HG03045 (cell line): ENCODE measurements around the gene GUCY2D.
"Not testable (repeated sequence)": the region's sequence is repeated elsewhere in the genome, so short reads cannot be mapped to it uniquely, and the experiment has no call there.

Experiments
- ATAC-seq: cut with Tn5 transposase; IDR thresholded peaks from one replicate; pipeline ENCODE4 v1.9.1; 2021; ENCODE audit warnings: mild to moderate bottlenecking, moderate library complexity; ENCODE audit not compliant: unreplicated experiment

The GUCY2D gene

DNA sequence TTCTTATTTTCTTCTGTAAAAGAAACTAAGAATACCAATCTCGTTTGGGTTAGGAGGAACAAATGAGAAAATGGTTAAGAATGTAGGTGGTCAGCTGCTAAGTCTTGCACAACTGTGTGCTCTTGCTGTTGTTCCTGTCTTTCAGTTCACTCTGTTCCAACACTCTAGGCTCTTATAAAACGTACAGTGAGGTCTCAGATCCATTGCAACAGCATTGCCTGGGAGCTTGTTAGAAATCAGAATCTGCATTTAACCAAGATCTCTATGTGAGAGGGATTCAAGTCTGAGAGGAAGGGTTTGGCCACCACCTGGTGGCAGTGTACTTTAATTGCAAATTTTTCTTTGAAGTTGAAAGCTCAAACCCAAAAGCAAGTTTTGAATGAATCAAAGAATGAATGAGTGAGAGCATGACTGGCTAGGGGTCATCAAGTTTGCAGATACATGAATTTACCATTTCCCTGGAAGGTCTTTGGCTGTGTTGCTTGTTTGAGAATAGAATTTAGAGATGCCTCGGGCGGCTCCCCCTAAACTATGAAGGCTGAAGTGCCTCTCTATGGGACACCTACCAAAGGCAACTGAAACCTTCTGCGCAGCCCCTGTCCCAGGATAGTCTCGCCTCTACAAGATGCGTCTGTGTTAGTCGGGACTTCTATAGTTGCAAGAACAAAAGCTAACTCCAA lies 39.0 kb downstream of the GUCY2D start:
- no peak for ATAC-seq

DNA sequence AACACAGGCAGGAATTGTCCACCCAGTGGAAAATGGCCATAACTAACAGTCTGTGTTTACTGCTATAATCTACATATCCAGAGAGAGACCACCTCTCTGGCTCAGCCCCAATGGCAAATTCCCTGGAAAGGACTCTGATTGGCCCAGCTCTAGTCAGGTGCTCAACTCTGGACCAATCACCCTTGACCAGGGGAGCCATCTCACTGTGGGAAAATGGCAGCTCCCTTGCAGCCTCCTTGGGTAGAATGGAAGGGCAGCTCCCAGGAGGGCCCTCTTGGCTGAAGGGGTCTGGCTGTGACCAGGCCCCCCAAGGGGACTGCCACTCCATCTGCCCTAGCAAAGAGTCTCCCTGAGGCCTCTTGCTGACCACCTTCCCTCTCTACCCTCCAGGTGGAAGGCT lies 39.6 kb downstream of the GUCY2D start:
- ATAC-seq = no peak

DNA sequence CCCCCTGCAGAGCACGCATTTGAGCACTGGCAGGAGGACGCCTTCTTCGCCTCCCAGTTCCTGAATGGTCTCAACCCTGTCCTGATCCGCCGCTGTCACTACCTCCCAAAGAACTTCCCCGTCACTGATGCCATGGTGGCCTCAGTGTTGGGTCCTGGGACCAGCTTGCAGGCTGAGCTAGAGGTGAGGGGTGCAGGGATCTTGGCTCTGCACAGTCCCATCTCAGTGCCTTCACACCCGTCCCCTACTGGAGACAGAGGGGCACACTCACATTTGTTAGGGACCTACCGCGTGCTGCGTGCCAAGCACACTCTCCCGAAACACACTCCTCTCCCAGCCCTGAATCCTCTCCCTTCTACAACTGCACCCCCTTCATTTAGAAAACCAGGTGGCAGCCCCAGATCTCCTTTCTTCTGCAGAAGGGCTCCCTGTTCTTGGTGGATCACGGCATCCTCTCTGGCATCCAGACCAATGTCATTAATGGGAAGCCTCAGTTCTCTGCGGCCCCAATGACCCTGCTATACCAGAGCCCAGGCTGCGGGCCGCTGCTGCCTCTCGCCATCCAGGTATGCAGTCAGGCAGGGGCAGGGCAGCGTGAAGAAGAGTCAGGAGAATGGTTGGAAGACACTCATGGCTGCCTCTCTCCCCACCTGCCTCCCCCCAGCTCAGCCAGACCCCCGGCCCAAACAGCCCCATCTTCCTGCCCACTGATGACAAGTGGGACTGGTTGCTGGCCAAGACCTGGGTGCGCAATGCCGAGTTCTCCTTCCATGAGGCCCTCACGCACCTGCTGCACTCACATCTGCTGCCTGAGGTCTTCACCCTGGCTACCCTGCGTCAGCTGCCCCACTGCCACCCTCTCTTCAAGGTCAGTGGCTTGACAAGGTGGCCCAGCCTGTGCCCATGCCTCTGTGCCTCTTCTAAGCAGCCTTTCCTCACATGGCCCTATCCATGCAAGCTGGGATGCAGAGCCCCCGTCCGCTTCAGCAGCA lies 42.7 kb downstream of the GUCY2D start:
- no peak for ATAC-seq

DNA sequence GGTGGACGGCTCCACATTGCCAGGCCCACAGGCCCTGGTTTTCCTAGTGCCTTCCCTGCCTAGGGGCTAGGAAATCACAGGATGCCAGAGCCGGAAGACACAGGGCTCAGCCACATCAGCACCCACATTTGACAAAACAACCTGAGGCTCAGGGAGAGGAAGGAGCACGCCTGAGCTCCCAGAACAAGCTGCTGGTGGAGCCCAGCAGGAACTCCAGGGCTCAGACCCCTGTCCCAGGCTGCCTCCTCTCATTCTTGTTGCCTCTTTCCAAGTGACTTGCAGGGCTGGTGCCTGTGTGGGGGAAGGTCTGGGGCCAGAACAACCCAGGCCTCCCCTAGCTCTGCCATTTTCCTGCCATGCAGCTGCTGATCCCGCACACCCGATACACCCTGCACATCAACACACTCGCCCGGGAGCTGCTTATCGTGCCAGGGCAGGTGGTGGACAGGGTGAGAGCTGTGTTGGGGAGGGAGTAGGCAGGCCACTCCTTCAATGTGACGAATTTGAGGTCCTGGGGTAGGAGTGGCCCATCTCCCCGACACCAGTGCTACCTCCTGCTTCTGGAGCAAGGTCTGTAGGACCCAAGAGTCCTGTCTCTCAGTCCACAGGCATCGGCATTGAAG lies 44.0 kb downstream of the GUCY2D start:
- no peak for ATAC-seq

DNA sequence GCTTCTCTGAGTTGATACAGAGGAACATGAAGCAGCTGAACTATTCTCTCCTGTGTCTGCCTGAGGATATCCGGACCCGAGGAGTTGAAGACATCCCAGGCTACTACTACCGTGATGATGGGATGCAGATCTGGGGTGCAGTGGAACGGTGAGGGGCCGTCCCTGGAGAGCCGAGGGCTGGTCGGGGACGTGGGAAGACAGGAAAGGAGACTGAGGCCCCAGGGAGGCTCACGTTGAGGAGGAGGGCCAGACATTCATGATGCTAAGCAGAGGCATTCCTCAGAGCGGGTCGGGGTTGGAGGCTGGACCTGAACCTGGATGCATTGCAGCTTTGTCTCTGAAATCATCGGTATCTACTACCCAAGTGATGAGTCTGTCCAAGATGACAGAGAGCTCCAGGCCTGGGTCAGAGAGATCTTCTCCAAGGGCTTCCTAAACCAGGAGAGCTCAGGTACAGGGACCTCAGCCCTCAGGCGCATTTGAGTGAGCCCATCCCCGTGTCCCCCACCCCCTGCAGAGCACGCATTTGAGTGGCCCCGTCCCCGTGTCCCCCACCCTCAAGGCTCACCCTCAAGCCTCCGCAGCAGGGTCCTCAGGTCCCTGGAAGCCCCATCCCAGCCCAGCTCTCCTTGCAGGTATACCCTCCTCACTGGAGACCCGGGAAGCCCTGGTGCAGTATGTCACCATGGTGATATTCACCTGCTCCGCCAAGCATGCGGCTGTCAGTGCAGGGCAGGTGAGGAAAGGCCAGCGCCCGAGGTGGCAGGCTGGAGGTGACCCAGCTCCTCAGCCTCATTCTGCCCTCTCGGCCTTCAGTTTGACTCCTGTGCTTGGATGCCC lies 44.7 kb downstream of the GUCY2D start:
- no peak for ATAC-seq

DNA sequence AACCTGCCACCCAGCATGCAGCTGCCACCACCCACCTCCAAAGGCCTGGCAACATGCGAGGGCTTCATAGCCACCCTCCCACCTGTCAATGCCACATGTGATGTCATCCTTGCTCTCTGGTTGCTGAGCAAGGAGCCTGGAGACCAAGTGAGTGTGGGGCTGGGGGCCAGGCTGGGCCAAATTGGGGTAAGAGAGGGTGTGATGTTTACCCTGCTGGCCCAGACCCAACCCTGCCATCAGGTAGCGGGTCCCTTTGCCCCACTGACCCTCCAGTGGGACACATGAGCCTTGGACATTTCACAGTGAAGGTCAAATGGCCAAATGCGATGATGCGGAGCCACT lies 45.3 kb downstream of the GUCY2D start:
- ATAC-seq = no peak

DNA sequence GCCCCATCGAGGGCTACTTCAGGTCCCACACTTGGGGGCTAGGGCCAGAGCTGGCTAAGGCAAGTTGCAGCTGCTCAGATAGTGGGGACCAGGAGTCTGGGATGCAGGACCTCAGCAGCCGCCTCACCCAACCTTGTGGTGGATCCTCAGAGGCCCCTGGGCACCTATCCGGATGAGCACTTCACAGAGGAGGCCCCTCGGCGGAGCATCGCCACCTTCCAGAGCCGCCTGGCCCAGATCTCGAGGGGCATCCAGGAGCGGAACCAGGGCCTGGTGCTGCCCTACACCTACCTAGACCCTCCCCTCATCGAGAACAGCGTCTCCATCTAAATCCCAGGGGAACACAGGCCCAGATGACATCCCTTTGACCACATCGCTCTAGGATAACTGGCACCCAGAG lies 45.8 kb downstream of the GUCY2D start:
- ATAC-seq = no peak

DNA sequence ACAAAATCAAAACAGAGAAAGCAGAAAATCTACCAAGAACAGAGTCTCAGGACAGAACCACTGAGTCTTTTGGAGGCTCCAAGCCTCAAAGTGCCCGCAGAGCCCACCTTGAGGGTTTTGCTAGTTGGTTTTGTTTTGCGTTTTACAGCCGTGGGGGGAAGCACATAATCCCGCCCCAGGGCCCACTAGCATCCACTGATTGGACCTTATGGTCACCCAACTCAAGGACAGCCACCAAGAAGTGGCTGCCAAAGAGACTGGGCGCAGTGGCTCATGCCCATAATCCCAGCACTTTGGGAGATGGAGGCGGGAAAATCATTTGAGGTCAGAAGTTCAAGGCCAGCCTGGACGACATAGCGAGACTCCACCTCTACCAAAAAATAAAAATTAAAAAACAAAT lies 46.3 kb downstream of the GUCY2D start:
- no peak for ATAC-seq

DNA sequence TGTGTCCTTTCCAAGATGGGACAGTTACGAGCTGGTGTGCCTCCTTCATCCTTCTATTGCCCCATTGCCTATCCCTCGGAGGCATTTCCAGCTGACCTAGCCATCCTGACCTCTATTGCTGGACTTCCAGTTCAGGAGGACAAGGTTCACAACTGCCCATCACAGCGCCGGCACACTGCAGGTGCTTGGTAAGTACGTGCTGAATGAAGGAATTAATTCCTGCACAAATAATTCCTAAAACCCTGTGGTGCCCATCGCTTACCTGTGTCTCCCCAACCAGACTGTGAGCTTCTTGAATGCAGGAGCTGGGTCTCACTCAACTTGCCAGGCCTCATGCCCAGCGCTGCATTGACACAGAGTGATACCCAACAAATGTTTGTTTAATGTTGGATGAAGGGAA lies 49.4 kb downstream of the GUCY2D start:
- no peak for ATAC-seq

DNA sequence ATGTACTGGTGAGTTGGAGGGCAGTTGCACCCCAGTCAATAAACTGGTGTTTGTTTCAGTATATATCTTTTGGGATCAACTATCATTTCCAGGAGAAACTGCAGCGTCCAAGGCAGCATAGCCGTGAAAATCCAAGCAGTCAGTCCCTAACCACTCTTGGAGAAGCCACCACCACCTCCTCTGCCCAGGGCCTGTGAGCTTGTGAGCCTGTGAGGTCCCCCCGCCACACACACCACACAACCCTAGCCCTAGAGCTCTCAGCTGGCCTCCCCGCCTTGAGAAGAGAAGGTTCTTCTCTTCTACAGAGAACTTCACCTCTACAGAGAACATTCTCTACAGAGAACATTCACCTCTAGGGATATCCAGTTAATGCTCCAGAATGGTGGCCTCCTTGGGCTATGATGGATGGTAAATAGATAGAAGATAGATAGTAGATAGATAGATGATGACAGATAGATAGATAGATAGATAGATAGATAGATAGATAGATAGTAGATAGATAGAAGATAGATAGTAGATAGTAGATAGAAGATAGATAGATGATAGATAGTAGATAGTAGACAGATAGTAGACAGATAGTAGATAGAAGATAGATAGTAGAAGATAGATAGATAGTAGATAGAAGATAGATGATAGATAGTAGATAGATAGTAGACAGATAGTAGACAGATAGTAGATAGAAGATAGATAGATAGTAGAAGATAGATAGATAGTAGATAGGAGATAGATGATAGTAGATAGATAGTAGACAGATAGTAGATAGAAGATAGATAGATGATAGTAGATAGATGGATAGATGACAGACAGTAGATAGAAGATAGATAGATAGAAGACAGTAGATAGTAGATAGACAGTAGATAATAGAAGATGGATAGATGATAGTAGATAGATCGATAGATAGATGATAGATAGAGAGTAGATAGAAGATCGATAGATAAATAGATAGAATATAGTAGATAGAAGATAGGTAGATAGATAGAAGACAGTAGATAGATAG lies 50.1 kb downstream of the GUCY2D start:
- no peak for ATAC-seq

DNA sequence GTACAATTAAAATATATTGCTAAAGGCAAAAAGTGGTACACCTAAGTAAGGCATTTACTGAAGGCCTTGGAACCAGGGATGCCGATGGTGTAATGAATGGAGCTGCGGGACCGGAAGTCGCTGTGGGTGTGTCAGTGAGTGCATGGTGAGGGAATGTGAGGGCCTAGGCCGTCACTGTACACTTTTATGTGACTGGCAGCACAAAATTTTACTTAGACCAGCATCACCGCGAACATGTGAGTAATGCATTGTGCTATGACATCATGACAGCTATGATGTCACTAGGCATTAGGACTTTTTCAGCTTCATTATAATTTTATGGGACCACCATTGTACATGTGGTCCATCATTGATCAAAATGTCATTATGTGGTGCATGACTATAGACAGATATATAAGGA lies 51.2 kb downstream of the GUCY2D start:
- ATAC-seq = no peak

DNA sequence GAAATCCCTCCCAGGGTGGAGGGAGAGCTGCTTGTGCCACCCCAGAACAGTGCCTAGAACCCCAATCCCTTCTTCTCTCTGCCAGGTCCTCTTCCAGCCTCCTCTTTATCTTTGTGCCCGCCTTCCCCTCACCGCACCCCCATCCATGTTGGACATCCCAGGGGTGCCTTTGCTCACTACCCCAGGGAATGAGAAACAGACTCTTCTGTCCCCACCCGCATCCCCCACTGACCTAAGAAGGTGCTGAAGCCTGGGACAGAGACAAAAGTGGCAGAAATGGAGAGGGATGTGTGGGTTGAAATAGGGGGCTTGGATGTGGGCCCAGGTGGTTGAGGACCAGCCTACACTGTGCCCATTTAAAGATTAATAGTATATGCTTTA lies 53.4 kb downstream of the GUCY2D start:
- no peak for ATAC-seq

DNA sequence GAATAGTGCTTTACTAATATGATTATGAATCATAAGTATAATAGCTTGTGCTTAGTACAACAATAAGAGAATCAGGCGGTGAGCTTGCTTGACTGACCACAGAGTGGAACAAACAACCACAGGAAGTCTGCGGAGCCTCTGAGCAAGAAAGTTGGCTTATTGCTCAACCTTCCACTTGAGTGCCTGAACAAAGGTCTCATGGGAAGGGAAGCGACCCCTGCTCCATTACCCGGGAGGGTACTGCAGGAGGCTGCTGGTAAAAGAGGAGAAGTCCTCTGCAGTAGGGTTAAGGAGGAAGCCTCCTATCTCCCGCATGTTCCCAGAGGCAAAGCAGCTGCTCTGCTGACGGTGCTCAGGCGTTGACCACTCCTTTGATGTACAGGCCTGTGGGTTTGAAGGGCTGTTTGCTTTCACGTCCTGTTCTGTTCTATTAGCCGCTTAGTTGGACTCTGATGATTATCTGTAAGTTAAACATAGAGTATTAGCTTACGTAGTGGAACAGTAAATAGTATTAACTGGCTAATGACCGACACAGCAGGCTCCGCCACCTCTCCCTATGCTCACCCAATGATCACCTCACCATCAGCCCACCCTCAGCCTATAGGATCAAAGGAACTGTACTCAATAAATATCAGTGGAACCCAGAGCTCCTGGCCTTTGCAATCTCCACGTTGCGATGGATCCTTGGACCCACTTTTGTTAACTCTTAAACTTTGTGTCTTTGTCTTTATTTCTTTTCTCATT lies 54.0 kb downstream of the GUCY2D start:
- no peak for ATAC-seq

DNA sequence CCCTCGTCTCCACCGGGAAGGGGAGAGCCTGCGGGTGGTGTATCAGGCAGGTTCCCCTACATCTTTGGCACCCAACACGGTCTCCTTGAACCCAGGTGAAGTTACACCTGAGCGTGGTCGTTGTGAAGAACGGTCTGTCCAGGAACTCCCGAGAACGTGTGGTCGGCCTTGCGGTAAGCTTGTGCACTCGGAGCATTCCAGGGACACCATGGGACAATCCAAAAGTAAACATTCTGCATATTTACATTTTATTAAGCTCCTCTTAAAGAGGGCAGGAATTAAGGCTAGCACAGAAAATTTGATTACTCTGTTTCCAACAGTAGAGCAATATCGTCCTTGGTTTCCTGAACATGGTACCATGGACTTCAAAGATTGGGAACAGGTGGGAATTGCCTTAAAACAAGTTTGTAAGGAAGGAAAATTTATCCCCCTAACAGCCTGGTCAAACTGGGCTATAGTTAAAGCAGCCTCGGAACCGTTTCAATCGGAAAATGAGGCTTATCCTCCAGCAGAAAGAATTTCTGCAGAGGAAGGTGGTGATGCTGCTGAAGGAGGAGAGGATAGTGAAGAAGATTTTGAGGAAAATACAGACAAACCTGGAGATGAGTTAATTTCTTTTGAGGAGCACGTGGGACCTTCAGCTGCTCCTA lies 54.7 kb downstream of the GUCY2D start:
- no peak for ATAC-seq

DNA sequence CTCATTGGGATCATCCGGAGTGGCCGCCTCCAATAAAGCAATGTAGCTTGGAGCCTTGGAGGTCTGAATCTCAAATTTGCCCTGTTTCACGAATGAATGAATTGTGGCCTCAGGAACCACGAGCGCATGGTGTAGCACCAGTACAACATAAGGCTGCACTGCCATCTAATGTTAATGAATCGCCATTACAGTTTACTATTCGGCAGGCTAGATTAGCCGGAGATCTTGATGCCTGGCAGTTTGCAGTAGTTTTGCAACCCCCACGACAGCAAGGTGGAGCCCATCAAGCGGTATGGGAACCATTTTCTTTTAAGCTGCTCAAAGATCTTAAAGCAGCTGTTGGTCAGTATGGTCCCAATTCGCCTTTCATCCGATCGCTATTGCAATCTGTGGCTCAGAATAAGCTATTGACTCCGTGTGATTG lies 55.3 kb downstream of the GUCY2D start:
- ATAC-seq = no peak

DNA sequence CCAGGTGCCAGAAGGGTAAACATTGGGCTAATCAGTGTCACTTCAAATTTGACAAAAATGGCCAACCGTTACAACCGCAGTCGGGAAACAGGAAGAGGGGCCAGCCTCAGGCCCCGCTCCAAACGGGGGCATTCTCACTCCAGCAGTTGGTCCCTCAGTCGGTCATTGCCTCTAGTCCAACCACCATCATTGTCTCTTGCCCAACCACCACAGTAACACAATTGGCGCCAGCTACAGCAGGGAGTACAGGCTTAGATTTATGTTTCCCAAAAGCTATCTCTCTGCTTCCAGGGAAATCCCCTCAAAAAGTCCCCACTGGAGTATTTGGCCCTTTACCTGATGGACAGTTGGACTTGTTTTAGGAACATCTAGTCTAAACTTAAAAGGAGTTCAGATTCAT lies 56.7 kb downstream of the GUCY2D start:
- ATAC-seq = no peak

DNA sequence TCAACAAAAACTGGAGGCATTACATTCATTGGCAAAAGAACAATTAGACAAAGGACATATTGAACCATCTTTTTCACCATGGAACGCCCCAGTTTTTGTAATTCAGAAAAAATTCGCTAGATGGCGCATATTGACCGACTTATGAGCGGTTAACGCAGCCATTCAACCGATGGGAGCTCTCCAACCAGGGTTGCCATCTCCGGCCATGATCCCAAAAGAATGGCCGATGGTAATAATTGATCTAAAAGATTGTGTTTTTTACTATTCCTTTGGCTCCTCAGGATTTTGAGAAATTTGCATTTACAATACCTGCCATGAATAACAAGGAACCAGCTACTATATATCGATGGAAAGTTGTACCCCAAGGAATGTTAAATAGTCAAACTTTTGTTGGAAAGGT lies 57.9 kb downstream of the GUCY2D start:
- no peak for ATAC-seq

DNA sequence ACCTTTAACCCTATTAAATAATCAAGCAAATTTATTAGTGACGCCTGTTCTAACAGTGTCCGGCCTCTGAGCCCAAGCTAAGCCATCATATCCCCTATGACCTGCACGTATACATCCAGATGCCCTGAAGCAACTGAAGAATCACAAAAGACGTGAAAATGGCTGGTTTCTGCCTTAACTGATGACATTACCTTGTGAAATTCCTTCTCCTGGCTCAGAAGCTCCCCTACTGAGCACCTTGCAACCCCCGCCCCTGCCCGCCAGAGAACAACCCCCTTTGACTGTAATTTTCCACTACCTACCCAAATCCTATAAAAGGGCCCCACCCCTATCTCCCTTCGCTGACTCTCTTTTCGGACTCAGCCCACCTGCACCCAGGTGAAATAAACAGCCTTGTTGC lies 59.4 kb downstream of the GUCY2D start:
- ATAC-seq = not testable (repeated sequence)

DNA sequence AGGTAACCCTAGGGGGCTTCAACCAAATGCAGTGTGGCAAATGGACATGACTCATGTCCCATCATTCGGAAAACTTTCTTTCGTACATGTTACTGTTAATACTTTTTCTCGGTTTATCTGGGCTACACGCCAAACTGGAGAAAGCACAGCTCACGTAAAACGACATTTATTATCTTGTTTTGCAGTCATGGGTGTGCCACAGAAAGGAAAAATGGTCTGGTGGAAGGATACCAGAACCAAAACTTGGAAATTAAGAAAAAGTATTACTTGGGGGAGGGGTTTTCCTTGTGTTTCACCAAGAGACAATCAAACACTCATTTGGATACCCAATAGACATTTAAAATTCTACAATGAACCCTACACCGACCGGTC lies 60.0 kb downstream of the GUCY2D start:
- no peak for ATAC-seq
